Left ventricle myocardium superior (tissue), 1 donor: ENCODE results near the gene CNOT3. TPM values are rescaled to one million over a fixed set of nuclear protein-coding genes. Genes with fewer than 3 reads are reported as not detected.

Experiments
- total RNA-seq: library from RNA; stranded (reverse); fragmentation: NEBNext Ultra II Directional; extraction: Animal tissue kit (Norgen Biotek cat#: 25700); gene quantifications from one replicate; pipeline ENCODE4 v1.2.1, GENCODE V29; 2021
- donor health status: DM: no; HTN: yes; CAD: no; lungs with severe emphysema.

Gene CNOT3
- total RNA-seq, 1 donor from 2014 or later = 23.2 TPM

Other genes with a start within 250 kb of the CNOT3 start
- gene CACNG7, start 228.5 kb upstream of the CNOT3 start, total RNA-seq = not detected
- 0.02 TPM for gene CACNG8, start 174.8 kb upstream of the CNOT3 start, total RNA-seq
- gene CACNG6, start 146.1 kb upstream of the CNOT3 start, total RNA-seq = not detected
- not detected for gene VSTM1, start 73.9 kb upstream of the CNOT3 start, total RNA-seq
- not detected for gene TARM1, start 56.4 kb upstream of the CNOT3 start, total RNA-seq
- gene OSCAR, start 37.0 kb upstream of the CNOT3 start, total RNA-seq = 1.1 TPM
- 589 TPM for gene NDUFA3, start 34.9 kb upstream of the CNOT3 start, total RNA-seq
- 14.3 TPM for gene TFPT, start 22.1 kb upstream of the CNOT3 start, total RNA-seq
- 43.2 TPM for gene PRPF31, start 22.0 kb upstream of the CNOT3 start, total RNA-seq
- gene LENG1, start 22.0 kb downstream of the CNOT3 start, total RNA-seq = 5.9 TPM
- 1.7 TPM for gene TMC4, start 35.4 kb downstream of the CNOT3 start, total RNA-seq
- gene MBOAT7, start 51.8 kb downstream of the CNOT3 start, total RNA-seq = 14.8 TPM
- 18.5 TPM for gene TSEN34, start 53.5 kb downstream of the CNOT3 start, total RNA-seq
- 601 TPM for gene RPS9, start 63.1 kb downstream of the CNOT3 start, total RNA-seq
- gene LILRB3, start 85.2 kb downstream of the CNOT3 start, total RNA-seq = 4.3 TPM
- 2.3 TPM for gene LILRA6, start 105.0 kb downstream of the CNOT3 start, total RNA-seq
- gene LILRB5, start 119.5 kb downstream of the CNOT3 start, total RNA-seq = 5.5 TPM
- 2.7 TPM for gene LILRB2, start 143.3 kb downstream of the CNOT3 start, total RNA-seq
- gene LILRA5, start 175.4 kb downstream of the CNOT3 start, total RNA-seq = 1.2 TPM
- not detected for gene LILRA4, start 201.4 kb downstream of the CNOT3 start, total RNA-seq
- gene LAIR1, start 227.2 kb downstream of the CNOT3 start, total RNA-seq = 5.9 TPM